OCI-LY7 (cell line): Measurements from ENCODE around the gene GMEB1.

Experiments used
- EZH2phosphoT487 ChIP-seq: fragments of 200-600 bp; sonication (generic); IDR thresholded peaks from 2 replicates; pipeline ENCODE4 v1.6.1; 2018; ENCODE audit warnings: low read depth, borderline replicate concordance, mild to moderate bottlenecking, mixed run types, antibody characterized with exemption, low read length, moderate library complexity, mixed read lengths
- TF ChIP-seq, protein P1 (sequence below): fragments of 200-600 bp; sonication (generic); conservative IDR thresholded peaks from 2 replicates; pipeline ENCODE4 v1.5.1; 2014; ENCODE audit warnings: mild to moderate bottlenecking, antibody characterized with exemption, low read length, moderate library complexity, mixed read lengths

DNA sequence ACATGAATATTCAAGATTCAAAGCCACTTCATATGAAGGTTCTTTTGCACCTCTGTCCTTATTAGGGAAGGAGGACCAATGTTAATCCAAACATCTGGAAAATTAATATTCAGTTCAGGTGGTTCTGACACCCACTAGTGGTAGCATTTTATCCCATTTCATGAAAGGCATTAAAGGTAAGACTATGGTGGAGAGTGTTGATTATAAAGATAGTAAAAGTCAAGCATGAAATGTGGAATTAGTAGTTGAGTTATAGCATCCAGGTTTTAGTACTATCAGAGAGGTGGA, 50.7 kb downstream of the GMEB1 start:
- TF ChIP-seq, protein P1, sequence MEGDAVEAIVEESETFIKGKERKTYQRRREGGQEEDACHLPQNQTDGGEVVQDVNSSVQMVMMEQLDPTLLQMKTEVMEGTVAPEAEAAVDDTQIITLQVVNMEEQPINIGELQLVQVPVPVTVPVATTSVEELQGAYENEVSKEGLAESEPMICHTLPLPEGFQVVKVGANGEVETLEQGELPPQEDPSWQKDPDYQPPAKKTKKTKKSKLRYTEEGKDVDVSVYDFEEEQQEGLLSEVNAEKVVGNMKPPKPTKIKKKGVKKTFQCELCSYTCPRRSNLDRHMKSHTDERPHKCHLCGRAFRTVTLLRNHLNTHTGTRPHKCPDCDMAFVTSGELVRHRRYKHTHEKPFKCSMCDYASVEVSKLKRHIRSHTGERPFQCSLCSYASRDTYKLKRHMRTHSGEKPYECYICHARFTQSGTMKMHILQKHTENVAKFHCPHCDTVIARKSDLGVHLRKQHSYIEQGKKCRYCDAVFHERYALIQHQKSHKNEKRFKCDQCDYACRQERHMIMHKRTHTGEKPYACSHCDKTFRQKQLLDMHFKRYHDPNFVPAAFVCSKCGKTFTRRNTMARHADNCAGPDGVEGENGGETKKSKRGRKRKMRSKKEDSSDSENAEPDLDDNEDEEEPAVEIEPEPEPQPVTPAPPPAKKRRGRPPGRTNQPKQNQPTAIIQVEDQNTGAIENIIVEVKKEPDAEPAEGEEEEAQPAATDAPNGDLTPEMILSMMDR, result peak; percentile 58
- no peak for TF ChIP-seq EZH2phosphoT487
